Kidney epithelial cell (primary cell): ENCODE results near the gene ZBTB18. TPM values are rescaled to one million over a fixed set of nuclear protein-coding genes. Genes with fewer than 3 reads are reported as not detected.
"Not testable (repeated sequence)": the region's sequence is repeated elsewhere in the genome, so short reads cannot be mapped to it uniquely, and the experiment has no call there.

Experiments
- DNase-seq: peaks from one replicate; pipeline ENCODE4 v3.0.0-alpha.2; 2010; ENCODE audit warnings: low read depth
- H3K27me3 ChIP-seq: 2 replicates; pipeline ENCODE4 v1.6.0; 2011; ENCODE audit warnings: low read length; ENCODE audit not compliant: control insufficient read depth, insufficient read depth
- H3K36me3 ChIP-seq: 2 replicates; pipeline ENCODE4 v1.5.1; 2011; ENCODE audit warnings: low read length; ENCODE audit not compliant: control insufficient read depth, insufficient read depth
- H3K4me3 ChIP-seq: 2 replicates; pipeline ENCODE4 v1.5.1; 2011; ENCODE audit warnings: low read depth, mild to moderate bottlenecking, control low read depth, low read length
- total RNA-seq: library from RNA; depleted of rRNA; stranded (reverse); fragments of >200 nt; gene quantifications from 2 replicates; pipeline ENCODE4 v1.2.3, GENCODE V29; 2015
- TF ChIP-seq, protein P1 (sequence below): IDR thresholded peaks from 2 replicates; pipeline ENCODE4 v1.5.1; 2011; ENCODE audit warnings: mild to moderate bottlenecking, moderate library complexity, low read length, control low read depth, inconsistent platforms; ENCODE audit not compliant: insufficient read depth, poor library complexity, severe bottlenecking

Gene ZBTB18
- total RNA-seq, 1 donor from 2014 or later = 8.7 TPM

DNA sequence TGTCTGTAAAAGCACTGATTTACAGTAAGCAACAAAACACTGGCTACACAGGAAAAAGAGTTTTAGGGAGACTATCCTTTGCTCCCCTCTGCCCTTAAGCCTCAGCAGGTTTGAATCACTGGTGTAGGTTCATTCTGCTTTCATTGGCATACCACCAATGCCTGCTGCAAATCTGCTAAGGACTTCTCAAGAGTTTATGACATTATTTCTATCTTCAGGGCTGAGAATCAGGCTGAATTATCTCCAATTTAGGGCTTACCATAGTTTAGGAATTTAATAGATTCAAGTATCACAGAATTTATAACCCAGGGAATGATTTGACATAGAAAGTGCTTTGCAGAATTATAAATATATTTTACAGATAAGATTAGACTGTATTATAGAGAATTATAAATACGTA is 6.7 kb upstream of the ZBTB18 start:
- no peak overlapping the region for H3K4me3 ChIP-seq
- TF ChIP-seq, protein P1, sequence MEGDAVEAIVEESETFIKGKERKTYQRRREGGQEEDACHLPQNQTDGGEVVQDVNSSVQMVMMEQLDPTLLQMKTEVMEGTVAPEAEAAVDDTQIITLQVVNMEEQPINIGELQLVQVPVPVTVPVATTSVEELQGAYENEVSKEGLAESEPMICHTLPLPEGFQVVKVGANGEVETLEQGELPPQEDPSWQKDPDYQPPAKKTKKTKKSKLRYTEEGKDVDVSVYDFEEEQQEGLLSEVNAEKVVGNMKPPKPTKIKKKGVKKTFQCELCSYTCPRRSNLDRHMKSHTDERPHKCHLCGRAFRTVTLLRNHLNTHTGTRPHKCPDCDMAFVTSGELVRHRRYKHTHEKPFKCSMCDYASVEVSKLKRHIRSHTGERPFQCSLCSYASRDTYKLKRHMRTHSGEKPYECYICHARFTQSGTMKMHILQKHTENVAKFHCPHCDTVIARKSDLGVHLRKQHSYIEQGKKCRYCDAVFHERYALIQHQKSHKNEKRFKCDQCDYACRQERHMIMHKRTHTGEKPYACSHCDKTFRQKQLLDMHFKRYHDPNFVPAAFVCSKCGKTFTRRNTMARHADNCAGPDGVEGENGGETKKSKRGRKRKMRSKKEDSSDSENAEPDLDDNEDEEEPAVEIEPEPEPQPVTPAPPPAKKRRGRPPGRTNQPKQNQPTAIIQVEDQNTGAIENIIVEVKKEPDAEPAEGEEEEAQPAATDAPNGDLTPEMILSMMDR = no peak
- H3K27me3 ChIP-seq = no peaks in the 10 kb centered on the region
- no peak for DNase-seq
- no peaks in the 10 kb centered on the region for H3K36me3 ChIP-seq

- H3K36me3 ChIP-seq, DNase-seq, H3K27me3 ChIP-seq, H3K4me3 ChIP-seq: not testable (repeated sequence)
Observed at GRCh38 chr1:244046254-244046653, 4.8 kb upstream of the ZBTB18 start.

DNA sequence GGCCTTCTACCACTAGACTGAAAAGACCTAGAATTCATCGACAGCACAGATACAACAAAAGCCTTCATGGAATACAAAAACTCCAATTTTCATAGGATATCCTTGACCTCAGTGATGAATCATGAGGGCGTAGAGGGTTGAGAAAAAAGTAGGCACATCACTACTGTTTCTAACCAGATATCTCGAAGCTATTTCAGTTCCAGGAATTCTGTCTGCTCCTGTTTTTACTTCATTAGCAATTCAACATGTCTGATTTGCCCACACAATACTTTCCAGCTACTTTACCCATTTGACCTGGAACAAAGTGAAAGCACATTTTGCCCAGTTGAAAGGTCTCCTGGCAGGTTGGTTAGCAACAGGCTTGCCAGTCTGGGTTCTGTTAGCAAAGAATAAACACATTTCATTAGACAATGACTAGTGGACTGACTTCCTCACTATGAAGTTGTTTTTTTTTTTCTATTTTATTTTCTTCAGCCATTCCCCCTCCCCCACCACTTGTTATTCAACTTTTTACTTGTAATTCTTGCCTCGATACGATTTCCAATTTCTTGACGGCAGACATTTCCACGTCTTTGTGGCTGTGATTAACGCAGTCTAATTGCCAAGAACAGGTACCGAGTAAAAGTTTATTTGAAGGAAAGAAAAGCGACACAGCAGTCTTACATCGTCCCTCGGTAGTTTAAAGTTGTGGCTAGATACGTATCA is 4.0 kb upstream of the ZBTB18 start:
- TF ChIP-seq, protein P1 = no peak
- no peak for DNase-seq
- Histone ChIP-seq H3K27me3 (no peaks in the 10 kb centered on the region), H3K4me3 (peak overlapping the region; percentile 95), H3K36me3 (no peaks in the 10 kb centered on the region)

DNA sequence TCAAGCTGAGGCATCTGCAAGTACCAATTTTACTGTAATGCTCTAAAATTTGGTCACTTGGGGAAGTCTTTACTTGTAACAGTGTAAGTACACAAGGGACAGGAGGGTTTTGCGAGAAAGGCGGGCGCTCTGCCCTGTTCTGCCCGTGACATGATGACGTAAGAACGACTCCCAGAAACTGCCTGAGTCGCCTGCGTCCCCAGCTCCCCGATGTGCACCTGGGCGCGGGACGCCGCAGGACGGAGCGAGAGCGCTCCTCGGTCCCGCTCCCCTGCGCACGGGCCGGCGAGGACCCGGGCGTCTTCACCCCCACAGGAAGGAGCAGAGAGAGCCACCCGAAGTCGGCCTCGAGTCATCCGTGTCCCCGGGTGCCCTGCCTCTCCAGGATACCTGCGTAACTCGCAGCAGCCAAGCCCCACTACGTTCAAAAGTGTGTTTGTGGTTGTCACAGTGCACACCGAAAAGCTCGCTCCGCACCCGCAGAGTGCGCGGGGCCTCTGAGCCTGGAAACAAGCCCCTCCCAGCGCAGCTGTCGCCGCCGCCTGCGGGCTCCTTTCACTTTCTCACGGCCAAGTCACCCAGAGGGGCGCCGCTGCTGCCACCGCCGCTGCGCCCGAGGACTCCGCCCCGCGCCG is 3.3 kb upstream of the ZBTB18 start:
- DNase-seq = no peak
- no peaks in the 10 kb centered on the region for H3K36me3 ChIP-seq
- TF ChIP-seq, protein P1 = no peak

GRCh38 chr1:244048256-244049161 is 2.6 kb upstream of the ZBTB18 start:
- Histone ChIP-seq H3K4me3 (peak overlapping the region; percentile 95), H3K27me3 (no peaks in the 10 kb centered on the region), H3K36me3 (no peaks in the 10 kb centered on the region)
- TF ChIP-seq, protein P1 = no peak
- peak; percentile 90 for DNase-seq

More for the DNA sequence above, 3.3 kb upstream of the ZBTB18 start:
- Histone ChIP-seq H3K4me3 (peak overlapping the region; percentile 95), H3K27me3 (no peaks in the 10 kb centered on the region)
